A673 (cell line): ENCODE data around the gene CASP2. TPM values are rescaled to one million over a fixed set of nuclear protein-coding genes. Genes with fewer than 3 reads are reported as not detected.

Source experiments
- BruUV-seq: library from RNA; stranded (reverse); fragments of 400-500 nt; replicated peaks from 2 replicates; lab custom pipeline; 2021; lab: Mats Ljungman, UMichigan
- CTCF ChIA-PET: fragments of 300-600 bp; sonication (Branson Sonifier 250); formaldehyde crosslinking; loops from one replicate; lab custom pipeline; 2022; ENCODE audit warnings: antibody characterized with exemption; lab: Charles Lee
- POLR2A ChIA-PET: fragments of 300-600 bp; sonication (Branson Sonifier 250); formaldehyde crosslinking; loops from one replicate; lab custom pipeline; 2022; ENCODE audit warnings: antibody characterized with exemption; ENCODE audit not compliant: low non-redundant PET; lab: Charles Lee
- DNase-seq: peaks from one replicate; pipeline ENCODE4 v3.0.0-alpha.2; 2015; ENCODE audit warnings: low spot score
- H3K27ac ChIP-seq: fragments of 200-600 bp; sonication (generic); 2 replicates; pipeline ENCODE4 v1.5.1; 2016; ENCODE audit warnings: mixed run types, low read depth, mild to moderate bottlenecking, mixed read lengths, antibody characterized with exemption, low read length; ENCODE audit not compliant: poor library complexity, severe bottlenecking
- H3K27me3 ChIP-seq: fragments of 200-600 bp; sonication (generic); replicated peaks from 2 replicates; pipeline ENCODE4 v1.6.1; 2017; ENCODE audit warnings: mixed run types, low read depth, mild to moderate bottlenecking, mixed read lengths, antibody characterized with exemption, low read length; ENCODE audit not compliant: insufficient read depth, poor library complexity
- H3K36me3 ChIP-seq: fragments of 200-600 bp; sonication (generic); 2 replicates; pipeline ENCODE4 v1.6.1; 2016; ENCODE audit warnings: mixed run types, mild to moderate bottlenecking, mixed read lengths, antibody characterized with exemption, low read length; ENCODE audit not compliant: insufficient read depth, poor library complexity, severe bottlenecking
- H3K4me1 ChIP-seq: fragments of 200-600 bp; sonication (generic); 2 replicates; pipeline ENCODE4 v1.6.1; 2017; ENCODE audit warnings: mixed run types, mild to moderate bottlenecking, mixed read lengths, antibody characterized with exemption, low read length; ENCODE audit not compliant: insufficient read depth, poor library complexity, severe bottlenecking
- H3K4me3 ChIP-seq: fragments of 200-600 bp; sonication (generic); 2 replicates; pipeline ENCODE4 v1.5.1; 2016; ENCODE audit warnings: low read depth, mixed run types, mild to moderate bottlenecking, mixed read lengths, low read length; ENCODE audit not compliant: poor library complexity, severe bottlenecking
- H3K9me3 ChIP-seq: fragments of 200-600 bp; sonication (generic); 2 replicates; pipeline ENCODE4 v1.6.1; 2016; ENCODE audit warnings: mixed run types, low read depth, mild to moderate bottlenecking, mixed read lengths, antibody characterized with exemption, low read length; ENCODE audit not compliant: poor library complexity, severe bottlenecking
- EZH2 ChIP-seq: fragments of 200-600 bp; sonication (generic); IDR thresholded peaks from 2 replicates; pipeline ENCODE4 v1.6.1; 2017; ENCODE audit warnings: borderline replicate concordance, low read depth, mild to moderate bottlenecking, mixed read lengths, antibody characterized with exemption, low read length; ENCODE audit not compliant: poor library complexity, severe bottlenecking
- intact Hi-C: fragments of 100-400 bp; cut with micrococcal nuclease; formaldehyde crosslinking; loops from one replicate; pipeline ENCODE4 v1.10.0; 2022; ENCODE audit not compliant: unreplicated experiment
- total RNA-seq: library from RNA; stranded (reverse); gene quantifications from 2 replicates; pipeline ENCODE4 v1.2.3, GENCODE V29; 2021
- TF ChIP-seq, protein P1 (sequence below): fragments of 300-800, 200-600 bp; sonication (generic); conservative IDR thresholded peaks from 2 replicates; pipeline ENCODE4 v1.5.1; 2017; ENCODE audit warnings: low read depth, mild to moderate bottlenecking, antibody characterized with exemption, low read length, moderate library complexity, mixed read lengths

CASP2 gene
- total RNA-seq, 1 experiment from 2014 or later, result 76.8 TPM

DNA sequence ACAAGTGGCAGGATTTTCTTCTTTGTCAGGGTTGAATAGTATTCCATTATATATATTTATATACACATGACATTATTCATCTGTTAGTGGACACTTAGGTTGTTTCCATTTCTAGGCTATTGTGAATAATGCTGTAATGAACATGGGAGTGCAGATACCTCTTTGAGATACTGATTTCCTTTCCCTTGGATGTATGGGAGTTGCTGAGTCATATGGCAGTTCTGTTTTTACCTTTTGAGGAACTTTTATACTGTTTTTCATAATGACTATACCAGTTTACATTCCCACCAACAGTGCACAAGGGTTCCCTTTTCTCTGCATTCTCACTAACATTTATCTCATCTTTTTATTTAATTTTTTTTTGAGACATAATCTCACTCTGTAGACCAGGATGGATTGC, 26.0 kb downstream of the CASP2 start:
- Histone ChIP-seq H3K4me1 (no peaks in the 10 kb centered on the region), H3K27ac (no peak overlapping the region), H3K36me3 (no peaks in the 10 kb centered on the region), H3K27me3 (no peaks in the 10 kb centered on the region), H3K4me3 (no peak overlapping the region), H3K9me3 (no peaks in the 10 kb centered on the region)
- TF ChIP-seq, protein P1, sequence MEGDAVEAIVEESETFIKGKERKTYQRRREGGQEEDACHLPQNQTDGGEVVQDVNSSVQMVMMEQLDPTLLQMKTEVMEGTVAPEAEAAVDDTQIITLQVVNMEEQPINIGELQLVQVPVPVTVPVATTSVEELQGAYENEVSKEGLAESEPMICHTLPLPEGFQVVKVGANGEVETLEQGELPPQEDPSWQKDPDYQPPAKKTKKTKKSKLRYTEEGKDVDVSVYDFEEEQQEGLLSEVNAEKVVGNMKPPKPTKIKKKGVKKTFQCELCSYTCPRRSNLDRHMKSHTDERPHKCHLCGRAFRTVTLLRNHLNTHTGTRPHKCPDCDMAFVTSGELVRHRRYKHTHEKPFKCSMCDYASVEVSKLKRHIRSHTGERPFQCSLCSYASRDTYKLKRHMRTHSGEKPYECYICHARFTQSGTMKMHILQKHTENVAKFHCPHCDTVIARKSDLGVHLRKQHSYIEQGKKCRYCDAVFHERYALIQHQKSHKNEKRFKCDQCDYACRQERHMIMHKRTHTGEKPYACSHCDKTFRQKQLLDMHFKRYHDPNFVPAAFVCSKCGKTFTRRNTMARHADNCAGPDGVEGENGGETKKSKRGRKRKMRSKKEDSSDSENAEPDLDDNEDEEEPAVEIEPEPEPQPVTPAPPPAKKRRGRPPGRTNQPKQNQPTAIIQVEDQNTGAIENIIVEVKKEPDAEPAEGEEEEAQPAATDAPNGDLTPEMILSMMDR, result no peak
- no peak for TF ChIP-seq EZH2
- intact Hi-C loops, result no loop called here
- CTCF ChIA-PET, result no interaction called here
- no TSS peak for BruUV-seq
- POLR2A ChIA-PET, result no interaction called here
- DNase-seq, result no peak

DNA sequence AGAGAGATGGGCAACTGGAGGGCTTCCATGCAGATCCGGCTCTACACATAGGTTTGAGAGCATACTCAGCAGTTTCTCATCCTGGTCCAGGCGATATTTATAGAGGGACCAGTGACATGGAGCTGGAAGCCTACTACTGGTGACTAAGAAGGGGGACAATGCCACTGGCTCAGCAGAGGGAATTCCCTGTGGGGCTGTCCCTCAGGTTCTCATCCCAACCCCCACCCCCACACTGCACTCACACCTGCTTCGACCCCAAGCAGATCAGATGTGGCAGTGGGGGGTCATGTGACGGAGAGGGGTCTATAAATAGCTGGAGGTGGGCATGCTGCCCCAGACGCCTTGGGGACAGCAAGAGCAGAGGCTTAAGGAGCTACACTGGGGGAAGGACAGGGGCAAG, 27.6 kb downstream of the CASP2 start, which contains the start of gene CLCN1:
Gene CLCN1, plus strand, starts transcription at position 336 of the 400 bp plus-strand sequence. CDS start 102 bp downstream, outside the sequence.
- no peaks in the 10 kb centered on the region for H3K36me3 ChIP-seq
- intact Hi-C loops, result no loop called here
- ChIA-PET CTCF (no interaction called here), POLR2A (no interaction called here)
- no TSS peak for BruUV-seq
- no peaks in the 10 kb centered on the region for H3K4me1 ChIP-seq
- no peak for DNase-seq
- no peak within 1 kb of the TSS for H3K4me3 ChIP-seq
- H3K9me3 ChIP-seq, result no peaks in the 10 kb centered on the region
- TF ChIP-seq EZH2, result no peak
- TF ChIP-seq, protein P1, result no peak
- no peak within 1 kb of the TSS for H3K27ac ChIP-seq
- H3K27me3 ChIP-seq, result no peaks in the 10 kb centered on the region

DNA sequence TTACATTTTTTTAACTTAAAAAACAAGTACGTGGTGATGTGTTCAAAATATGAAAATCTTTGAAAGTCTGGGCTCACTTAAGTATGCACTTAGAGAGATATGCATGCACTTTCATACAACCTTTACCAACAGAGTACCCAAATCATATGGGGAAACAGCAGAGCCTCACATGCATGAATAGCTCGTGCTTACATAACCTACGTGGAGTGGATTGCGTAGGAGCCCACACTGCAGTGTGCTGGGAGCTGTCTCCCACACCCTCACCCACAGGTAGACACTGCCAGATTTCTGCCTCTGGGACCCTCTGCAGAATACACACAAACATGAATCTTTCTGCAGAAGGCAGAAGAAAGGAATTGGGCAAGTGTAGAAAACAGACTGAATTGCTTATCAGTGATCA, 28.3 kb downstream of the CASP2 start:
- ChIA-PET CTCF (no interaction called here), POLR2A (no interaction called here)

More for the DNA sequence above, 28.3 kb downstream of the CASP2 start:
- no peak overlapping the region for H3K27ac ChIP-seq
- intact Hi-C loops, result no loop called here
- TF ChIP-seq, protein P1, result no peak
- no peak for TF ChIP-seq EZH2
- H3K4me3 ChIP-seq, result no peak overlapping the region
- no TSS peak for BruUV-seq
- no peaks in the 10 kb centered on the region for H3K4me1 ChIP-seq
- no peak for DNase-seq
- no peaks in the 10 kb centered on the region for H3K36me3 ChIP-seq
- H3K27me3 ChIP-seq, result no peaks in the 10 kb centered on the region
- no peaks in the 10 kb centered on the region for H3K9me3 ChIP-seq
